Measurements from ENCODE around the gene BBOX1. TPM values are rescaled to one million over a fixed set of nuclear protein-coding genes. Genes with fewer than 3 reads are reported as not detected.

The BBOX1 gene
- total and polyA plus RNA-seq, 4 donors: 2.8 to 18.4 (median 9.0) TPM

DNA sequence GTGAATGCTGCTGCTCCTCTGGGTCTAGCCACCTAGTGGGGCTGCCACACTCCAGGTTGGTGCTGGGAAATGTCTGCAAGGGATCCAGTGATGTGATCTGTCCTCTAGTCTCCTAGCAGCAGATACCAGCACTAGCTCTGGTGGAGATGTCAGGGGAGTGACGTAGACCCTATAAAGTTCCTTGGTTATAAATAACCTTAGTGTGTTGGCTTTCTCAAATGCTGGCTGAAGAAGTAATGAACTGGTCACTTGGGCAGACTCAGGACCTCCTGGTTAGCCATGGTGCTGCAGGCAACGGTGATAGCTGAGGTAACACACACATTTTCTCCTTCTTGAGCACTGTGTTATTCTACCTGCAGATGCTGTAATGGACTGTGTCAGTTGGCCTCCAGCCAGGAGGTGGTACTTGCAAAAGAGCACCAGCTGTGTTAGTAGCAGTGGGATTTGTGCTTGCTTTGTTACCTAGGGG, 35.5 kb downstream of the BBOX1 start:
- no peak overlapping the region for H3K4me3 ChIP-seq (ENCODE audit: low read depth in 1 of 3, low read length in 3 of 3)
- no peak for TF ChIP-seq TAF1 (conservative IDR thresholded peaks at IDR 0.05)
- no peak for TF ChIP-seq FOXA2 (IDR thresholded peaks at IDR 0.05)
- no peak for TF ChIP-seq FOXA1 (IDR thresholded peaks at IDR 0.05)
- no peak for TF ChIP-seq YY1 (IDR thresholded peaks at IDR 0.05)
- H3K9me3 ChIP-seq (ENCODE audit: control insufficient read depth in 4 of 4, low read length in 3 of 4): no peaks in the 10 kb centered on the region
- no peak overlapping the region for H3K27ac ChIP-seq (ENCODE audit: low read depth in 1 of 2, low read length in 2 of 2)
- H3K27me3 ChIP-seq (ENCODE audit: control insufficient read depth in 4 of 4, insufficient read depth in 4 of 4, low read length in 3 of 4): no peaks in the 10 kb centered on the region
- no peaks in the 10 kb centered on the region for H3K36me3 ChIP-seq (ENCODE audit: control insufficient read depth in 4 of 4, insufficient read depth in 3 of 4, low read depth in 1 of 4, low read length in 3 of 4)
- no peak overlapping the region for H3K9ac ChIP-seq (ENCODE audit: low read depth in 1 of 2, low read length in 2 of 2)
- H3K4me1 ChIP-seq (ENCODE audit: control insufficient read depth in 4 of 4, insufficient read depth in 4 of 4, low read length in 3 of 4): no peaks in the 10 kb centered on the region
- 83% methylated on average over 2 of the region's 2 CpGs for WGBS
- DNase-seq (ENCODE audit: low spot score): no peak

GRCh38 chr11:27081056-27081455, 40.4 kb downstream of the BBOX1 start:
- H3K36me3 ChIP-seq (ENCODE audit: control insufficient read depth in 4 of 4, insufficient read depth in 3 of 4, low read depth in 1 of 4, low read length in 3 of 4): no peaks in the 10 kb centered on the region
- H3K27ac ChIP-seq (ENCODE audit: low read depth in 1 of 2, low read length in 2 of 2): no peak overlapping the region
- H3K9ac ChIP-seq (ENCODE audit: low read depth in 1 of 2, low read length in 2 of 2): no peak overlapping the region
- no peaks in the 10 kb centered on the region for H3K27me3 ChIP-seq (ENCODE audit: control insufficient read depth in 4 of 4, insufficient read depth in 4 of 4, low read length in 3 of 4)
- no peak overlapping the region for H3K4me3 ChIP-seq (ENCODE audit: low read depth in 1 of 3, low read length in 3 of 3)
- peaks cover 0 to 20% (median 4%) of the 10 kb centered on the region in 4 donors for H3K4me1 ChIP-seq (ENCODE audit: control insufficient read depth in 4 of 4, insufficient read depth in 4 of 4, low read length in 3 of 4)
- no peak for DNase-seq (ENCODE audit: low spot score)
- no peak for TF ChIP-seq EGR1 (IDR thresholded peaks at IDR 0.05; ENCODE audit: low read depth in 2 of 2)
- TF ChIP-seq, protein P1, sequence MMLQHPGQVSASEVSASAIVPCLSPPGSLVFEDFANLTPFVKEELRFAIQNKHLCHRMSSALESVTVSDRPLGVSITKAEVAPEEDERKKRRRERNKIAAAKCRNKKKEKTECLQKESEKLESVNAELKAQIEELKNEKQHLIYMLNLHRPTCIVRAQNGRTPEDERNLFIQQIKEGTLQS (IDR thresholded peaks at IDR 0.05): peak; percentile 45
- peak in 1 of 2 donors; percentile 48 for TF ChIP-seq JUND (IDR thresholded peaks at IDR 0.05)
- no peaks in the 10 kb centered on the region for H3K9me3 ChIP-seq (ENCODE audit: control insufficient read depth in 4 of 4, low read length in 3 of 4)

- no peak for DNase-seq (ENCODE audit: low spot score)
- TF ChIP-seq, protein P2, sequence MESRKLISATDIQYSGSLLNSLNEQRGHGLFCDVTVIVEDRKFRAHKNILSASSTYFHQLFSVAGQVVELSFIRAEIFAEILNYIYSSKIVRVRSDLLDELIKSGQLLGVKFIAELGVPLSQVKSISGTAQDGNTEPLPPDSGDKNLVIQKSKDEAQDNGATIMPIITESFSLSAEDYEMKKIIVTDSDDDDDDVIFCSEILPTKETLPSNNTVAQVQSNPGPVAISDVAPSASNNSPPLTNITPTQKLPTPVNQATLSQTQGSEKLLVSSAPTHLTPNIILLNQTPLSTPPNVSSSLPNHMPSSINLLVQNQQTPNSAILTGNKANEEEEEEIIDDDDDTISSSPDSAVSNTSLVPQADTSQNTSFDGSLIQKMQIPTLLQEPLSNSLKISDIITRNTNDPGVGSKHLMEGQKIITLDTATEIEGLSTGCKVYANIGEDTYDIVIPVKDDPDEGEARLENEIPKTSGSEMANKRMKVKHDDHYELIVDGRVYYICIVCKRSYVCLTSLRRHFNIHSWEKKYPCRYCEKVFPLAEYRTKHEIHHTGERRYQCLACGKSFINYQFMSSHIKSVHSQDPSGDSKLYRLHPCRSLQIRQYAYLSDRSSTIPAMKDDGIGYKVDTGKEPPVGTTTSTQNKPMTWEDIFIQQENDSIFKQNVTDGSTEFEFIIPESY (IDR thresholded peaks at IDR 0.05): no peak
- TF ChIP-seq, protein P3, sequence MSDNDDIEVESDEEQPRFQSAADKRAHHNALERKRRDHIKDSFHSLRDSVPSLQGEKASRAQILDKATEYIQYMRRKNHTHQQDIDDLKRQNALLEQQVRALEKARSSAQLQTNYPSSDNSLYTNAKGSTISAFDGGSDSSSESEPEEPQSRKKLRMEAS (IDR thresholded peaks at IDR 0.05): no peak
- TF ChIP-seq GABPA (IDR thresholded peaks at IDR 0.05 in 1 of 2, conservative IDR thresholded peaks at IDR 0.05 in 1 of 2) (no peak), NR2F2 (IDR thresholded peaks at IDR 0.05) (no peak), TAF1 (conservative IDR thresholded peaks at IDR 0.05) (no peak), HNF4A (conservative IDR thresholded peaks at IDR 0.05) (no peak), RXRA (IDR thresholded peaks at IDR 0.05) (no peak)
- H3K27ac ChIP-seq (ENCODE audit: low read depth in 1 of 2, low read length in 2 of 2): no peak overlapping the region
- WGBS: 94% methylated on average over 2 of the region's 2 CpGs
- no peaks in the 10 kb centered on the region for H3K36me3 ChIP-seq (ENCODE audit: control insufficient read depth in 4 of 4, insufficient read depth in 3 of 4, low read depth in 1 of 4, low read length in 3 of 4)
- H3K4me3 ChIP-seq (ENCODE audit: low read depth in 1 of 3, low read length in 3 of 3): no peak overlapping the region
- no peaks in the 10 kb centered on the region for H3K27me3 ChIP-seq (ENCODE audit: control insufficient read depth in 4 of 4, insufficient read depth in 4 of 4, low read length in 3 of 4)
- H3K9ac ChIP-seq (ENCODE audit: low read depth in 1 of 2, low read length in 2 of 2): no peak overlapping the region
- peaks cover 0 to 29% (median 7%) of the 10 kb centered on the region in 4 donors for H3K4me1 ChIP-seq (ENCODE audit: control insufficient read depth in 4 of 4, insufficient read depth in 4 of 4, low read length in 3 of 4)
- H3K9me3 ChIP-seq (ENCODE audit: control insufficient read depth in 4 of 4, low read length in 3 of 4): no peaks in the 10 kb centered on the region
Observed at GRCh38 chr11:27083241-27083640, 42.6 kb downstream of the BBOX1 start.

GRCh38 chr11:27083782-27084181, 43.2 kb downstream of the BBOX1 start:
- no peak overlapping the region for H3K27ac ChIP-seq (ENCODE audit: low read depth in 1 of 2, low read length in 2 of 2)
- H3K4me3 ChIP-seq (ENCODE audit: low read depth in 1 of 3, low read length in 3 of 3): no peak overlapping the region
- no peaks in the 10 kb centered on the region for H3K27me3 ChIP-seq (ENCODE audit: control insufficient read depth in 4 of 4, insufficient read depth in 4 of 4, low read length in 3 of 4)
- peaks cover 0 to 34% (median 9%) of the 10 kb centered on the region in 4 donors for H3K4me1 ChIP-seq (ENCODE audit: control insufficient read depth in 4 of 4, insufficient read depth in 4 of 4, low read length in 3 of 4)
- no peak for DNase-seq (ENCODE audit: low spot score)
- H3K9ac ChIP-seq (ENCODE audit: low read depth in 1 of 2, low read length in 2 of 2): no peak overlapping the region
- no peaks in the 10 kb centered on the region for H3K9me3 ChIP-seq (ENCODE audit: control insufficient read depth in 4 of 4, low read length in 3 of 4)
- H3K36me3 ChIP-seq (ENCODE audit: control insufficient read depth in 4 of 4, insufficient read depth in 3 of 4, low read depth in 1 of 4, low read length in 3 of 4): no peaks in the 10 kb centered on the region
- TF ChIP-seq HNF4A (conservative IDR thresholded peaks at IDR 0.05) (no peak), YY1 (IDR thresholded peaks at IDR 0.05) (no peak), CTCF (IDR thresholded peaks at IDR 0.05; ENCODE audit: low read depth, low read length, missing input control) (no peak), RXRA (IDR thresholded peaks at IDR 0.05) (no peak), EGR1 (IDR thresholded peaks at IDR 0.05; ENCODE audit: low read depth in 2 of 2) (no peak)
- TF ChIP-seq, protein P1 (IDR thresholded peaks at IDR 0.05): no peak

All from liver (tissue), 9 donors.